ENCODE data around the gene DCTN2. TPM values are rescaled to one million over a fixed set of nuclear protein-coding genes. Genes with fewer than 3 reads are reported as not detected.

Gene DCTN2
- polyA plus RNA-seq, 2 of the 4 experiments (the other 2 are of a cell fraction) = 169 to 211 TPM

GRCh38 chr12:57593187-57593586, 46.2 kb upstream of the DCTN2 start:
- ATAC-seq (no peak), DNase-seq (ENCODE audit: low read depth in 1 of 2, low spot score in 1 of 2) (no peak), FAIRE-seq (no peak)
- 86% methylated on average over 4 of the region's 4 CpGs for WGBS (ENCODE audit: missing lambda C conversion rate)
- no peak overlapping the region for H3K4me3 ChIP-seq
- POLR2A ChIA-PET = interaction anchor here (0.6 kb wide), 2 partner anchors 18 to 78 kb away, joined by 3 to 4 read pairs; partner anchors contain the start of gene ARHGEF25
- peaks cover 12% of the 10 kb centered on the region for H3K4me1 ChIP-seq
- H3K9me3 ChIP-seq = no peaks in the 10 kb centered on the region
- no peak overlapping the region for H3K27ac ChIP-seq
- H3K4me2 ChIP-seq = no peak overlapping the region; the same call in 2 of the 3 replicates
- CTCF ChIA-PET = interaction anchor here (0.9 to 5.5 kb wide), 6 partner anchors 10 to 40 kb away, joined by 3 to 55 read pairs (median 10); partner anchors contain the start of gene B4GALNT1
- TF ChIP-seq ZNF302 (CRISPR knock-in tag; IDR thresholded peaks at IDR 0.05) (no peak), SMC3 (IDR thresholded peaks at IDR 0.05) (no peak), ZC3H11A (IDR thresholded peaks at IDR 0.05) (no peak), FOSB (CRISPR knock-in tag; IDR thresholded peaks at IDR 0.05) (no peak), MAX (IDR thresholded peaks at IDR 0.05) (no peak), ESRRA (IDR thresholded peaks at IDR 0.05; ENCODE audit: borderline replicate concordance, low read length) (no peak), JUN (IDR thresholded peaks at IDR 0.05) (no peak), KDM1A (IDR thresholded peaks at IDR 0.05; ENCODE audit: low read depth) (no peak), RCOR1 (IDR thresholded peaks at IDR 0.05; ENCODE audit: low read depth, low read length) (no peak), CBX8 (IDR thresholded peaks at IDR 0.05) (no peak), RFX5 (IDR thresholded peaks at IDR 0.05) (no peak), ELK1 (IDR thresholded peaks at IDR 0.05; ENCODE audit: low read depth, low read length) (no peak), CBX2 (IDR thresholded peaks at IDR 0.05; ENCODE audit: borderline replicate concordance, low read depth) (no peak), POLR2A (IDR thresholded peaks at IDR 0.05; ENCODE audit: low read length) (no peak), JUNB (IDR thresholded peaks at IDR 0.05) (no peak), CHD2 (IDR thresholded peaks at IDR 0.05; ENCODE audit: low read length, partially characterized antibody) (no peak), RARB (CRISPR knock-in tag; IDR thresholded peaks at IDR 0.05) (no peak), PHF8 (IDR thresholded peaks at IDR 0.05; ENCODE audit: borderline replicate concordance, low read depth) (no peak)
- TF ChIP-seq, protein P1, sequence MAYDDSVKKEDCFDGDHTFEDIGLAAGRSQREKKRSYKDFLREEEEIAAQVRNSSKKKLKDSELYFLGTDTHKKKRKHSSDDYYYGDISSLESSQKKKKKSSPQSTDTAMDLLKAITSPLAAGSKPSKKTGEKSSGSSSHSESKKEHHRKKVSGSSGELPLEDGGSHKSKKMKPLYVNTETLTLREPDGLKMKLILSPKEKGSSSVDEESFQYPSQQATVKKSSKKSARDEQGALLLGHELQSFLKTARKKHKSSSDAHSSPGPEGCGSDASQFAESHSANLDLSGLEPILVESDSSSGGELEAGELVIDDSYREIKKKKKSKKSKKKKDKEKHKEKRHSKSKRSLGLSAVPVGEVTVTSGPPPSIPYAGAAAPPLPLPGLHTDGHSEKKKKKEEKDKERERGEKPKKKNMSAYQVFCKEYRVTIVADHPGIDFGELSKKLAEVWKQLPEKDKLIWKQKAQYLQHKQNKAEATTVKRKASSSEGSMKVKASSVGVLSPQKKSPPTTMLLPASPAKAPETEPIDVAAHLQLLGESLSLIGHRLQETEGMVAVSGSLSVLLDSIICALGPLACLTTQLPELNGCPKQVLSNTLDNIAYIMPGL (CRISPR knock-in tag; IDR thresholded peaks at IDR 0.05; ENCODE audit: borderline replicate concordance) = no peak

GRCh38 chr12:57592551-57593165, 45.7 kb upstream of the DCTN2 start:
- Histone ChIP-seq H3K9me3 (no peaks in the 10 kb centered on the region), H3K4me3 (no peak overlapping the region), H3K4me1 (peaks cover 12% of the 10 kb centered on the region), H3K27ac (no peak overlapping the region), H3K4me2 (peak overlapping the region; percentile 70)
- POLR2A ChIA-PET = no interaction called here
- WGBS (ENCODE audit: missing lambda C conversion rate) = 81% methylated on average over 2 of the region's 2 CpGs
- TF ChIP-seq EP300 (IDR thresholded peaks at IDR 0.05) (no peak), RCOR1 (IDR thresholded peaks at IDR 0.05; ENCODE audit: low read depth, low read length) (no peak), CBX8 (IDR thresholded peaks at IDR 0.05) (no peak), TFCP2L1 (CRISPR knock-in tag; IDR thresholded peaks at IDR 0.05) (no peak), JUNB (IDR thresholded peaks at IDR 0.05) (no peak), PBX3 (IDR thresholded peaks at IDR 0.05) (no peak), KDM5A (IDR thresholded peaks at IDR 0.05) (no peak), CBX2 (IDR thresholded peaks at IDR 0.05; ENCODE audit: borderline replicate concordance, low read depth) (no peak), RNF2 (IDR thresholded peaks at IDR 0.05; ENCODE audit: borderline replicate concordance, low read depth) (no peak), ATOH8 (CRISPR knock-in tag; IDR thresholded peaks at IDR 0.05; ENCODE audit: low read depth) (no peak), EHMT2 (IDR thresholded peaks at IDR 0.05; ENCODE audit: low read depth) (no peak), KDM1A (IDR thresholded peaks at IDR 0.05; ENCODE audit: low read depth) (no peak), JUN (IDR thresholded peaks at IDR 0.05) (no peak), SMC3 (IDR thresholded peaks at IDR 0.05) (no peak), POLR2A (IDR thresholded peaks at IDR 0.05; ENCODE audit: low read length) (no peak)
- TF ChIP-seq, protein P1 (CRISPR knock-in tag; IDR thresholded peaks at IDR 0.05; ENCODE audit: borderline replicate concordance) = no peak
- CTCF ChIA-PET = interaction anchor here (1.2 to 5.5 kb wide), 10 partner anchors 10 to 143 kb away, joined by 3 to 55 read pairs (median 4); partner anchors contain the start of gene B4GALNT1
- FAIRE-seq (no peak), ATAC-seq (no peak), DNase-seq (ENCODE audit: low read depth in 1 of 2, low spot score in 1 of 2) (no peak)

All from A549 (cell line).